RWPE1 (cell line): ENCODE measurements around the gene HSPA1L.
"Not testable (repeated sequence)": the region's sequence is repeated elsewhere in the genome, so short reads cannot be mapped to it uniquely, and the experiment has no call there.

Experiments used
- CTCF ChIA-PET: fragments of 350-600 bp; sonication (Branson Sonifier 250); formaldehyde crosslinking; extraction: SDS; loops from one replicate; lab custom pipeline; 2021; lab: Yijun Ruan, JAX
- POLR2A ChIA-PET: fragments of 400-600 bp; formaldehyde crosslinking; extraction: SDS; loops from one replicate; lab custom pipeline; 2020; ENCODE audit warnings: antibody characterized with exemption; ENCODE audit not compliant: low non-redundant PET; lab: Yijun Ruan, JAX
- DNase-seq: peaks from one replicate; pipeline ENCODE4 v3.0.0; 2012; ENCODE audit warnings: low spot score
- H3K27ac ChIP-seq: fragments of 450-650 bp; 2 replicates; pipeline ENCODE4 v1.5.1; 2017
- CTCF ChIP-seq: fragments of 450-650 bp; conservative IDR thresholded peaks from 2 replicates; pipeline ENCODE4 v1.5.1; 2017; ENCODE audit warnings: low read depth, mild to moderate bottlenecking

Gene HSPA1L

GRCh38 chr6:31860349-31860748 is 45.3 kb upstream of the HSPA1L start:
- CTCF ChIA-PET, result no interaction called here
- no peak overlapping the region for H3K27ac ChIP-seq
- DNase-seq, result no peak

GRCh38 chr6:31859923-31860322 is 44.8 kb upstream of the HSPA1L start:
- ChIA-PET POLR2A (interaction anchor here (0.5 kb wide), 1 partner anchor 179 kb away, joined by 3 read pairs; the partner anchor contains the start of gene LY6G5C), CTCF (no interaction called here)
- H3K27ac ChIP-seq, result peak overlapping the region; percentile 11; the same call in 1 of the 2 replicates
- TF ChIP-seq CTCF, result no peak
- no peak for DNase-seq

More at GRCh38 chr6:31860349-31860748, 45.3 kb upstream of the HSPA1L start:
- TF ChIP-seq CTCF, result no peak
- POLR2A ChIA-PET, result interaction anchor here (0.5 kb wide), 1 partner anchor 179 kb away, joined by 3 read pairs; the partner anchor contains the start of gene LY6G5C

DNA sequence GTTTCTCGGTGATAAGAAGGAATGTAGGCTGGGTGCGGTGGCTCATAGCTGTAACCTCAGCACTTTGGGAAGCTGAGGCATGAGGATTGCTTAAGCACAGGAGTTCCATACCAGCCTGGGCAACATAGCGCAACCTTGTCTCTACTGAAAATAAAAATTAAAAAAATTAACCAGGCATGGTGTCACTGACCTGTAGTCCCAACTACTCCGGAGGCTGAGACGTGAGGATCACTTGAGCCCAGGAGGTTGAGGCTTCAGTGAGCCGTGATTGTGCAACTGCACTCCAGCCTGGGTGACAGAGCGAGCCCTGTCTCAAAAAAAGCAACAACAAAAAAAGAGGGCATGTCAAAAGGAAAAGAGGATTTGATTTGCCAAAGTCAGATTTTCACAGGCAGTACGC is 43.6 kb upstream of the HSPA1L start:
- POLR2A ChIA-PET, result no interaction called here
- no peak for TF ChIP-seq CTCF
- DNase-seq, result no peak
- CTCF ChIA-PET, result no interaction called here
- H3K27ac ChIP-seq, result peak overlapping the region; percentile 11; the same call in 1 of the 2 replicates

DNA sequence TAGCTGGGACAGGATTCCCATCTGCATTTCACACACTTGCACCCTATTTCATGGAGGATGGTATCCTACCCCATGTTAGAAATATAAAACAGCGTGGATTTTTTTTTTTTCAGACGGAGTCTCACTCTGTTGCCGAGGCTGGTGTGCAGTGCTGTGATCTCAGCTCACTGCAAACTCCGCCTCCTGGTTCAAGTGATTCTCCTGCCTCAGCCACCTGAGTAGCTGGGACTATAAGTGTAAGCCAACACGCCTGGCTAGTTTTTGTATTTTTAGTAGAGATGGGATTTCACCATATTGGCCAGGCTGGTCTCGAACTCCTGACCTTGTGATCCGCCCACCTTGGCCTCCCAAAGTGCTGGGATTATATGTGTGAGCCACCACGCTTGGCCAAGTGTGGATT is 42.7 kb upstream of the HSPA1L start:
- peak overlapping the region; percentile 7; the same call in 1 of the 2 replicates for H3K27ac ChIP-seq
- DNase-seq, CTCF ChIA-PET, POLR2A ChIA-PET: not testable (repeated sequence)

DNA sequence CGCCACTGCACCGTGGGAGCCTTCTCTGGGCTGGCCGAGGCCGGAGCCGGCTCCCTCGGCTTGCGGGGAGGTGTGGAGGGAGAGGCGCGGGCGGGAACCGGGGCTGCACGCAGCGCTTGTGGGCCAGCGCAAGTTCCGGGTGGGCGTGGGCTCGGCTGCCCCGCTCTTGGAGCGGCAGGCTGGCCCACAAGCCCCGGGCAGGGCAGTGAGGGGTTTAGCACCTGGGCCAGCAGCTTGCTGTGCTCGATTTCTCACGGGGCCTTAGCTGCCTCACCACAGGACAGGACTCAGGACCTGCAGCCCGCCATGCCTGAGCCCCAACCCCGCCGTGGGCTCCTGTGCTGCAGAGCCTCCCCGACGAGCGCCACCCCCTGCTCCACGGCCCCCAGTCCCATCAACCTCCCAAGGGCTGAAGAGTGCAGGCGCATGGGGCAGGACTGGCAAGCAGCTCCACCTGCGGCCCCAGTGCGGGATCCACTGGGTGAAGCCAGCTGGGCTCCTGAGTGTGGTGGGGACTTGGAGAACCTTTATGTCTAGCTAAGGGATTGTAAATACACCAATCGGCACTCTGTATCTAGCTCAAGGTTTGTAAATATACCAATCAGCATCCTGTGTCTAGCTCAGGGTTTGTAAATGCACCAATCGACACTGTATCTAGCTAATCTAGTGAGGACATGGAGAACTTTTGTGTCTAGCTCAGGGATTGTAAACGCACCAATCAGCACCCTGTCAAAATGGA is 37.1 kb upstream of the HSPA1L start:
- CTCF ChIA-PET, result interaction anchor here (0.6 kb wide), 1 partner anchor 16 kb away, joined by 3 read pairs; no protein-coding TSS in a partner anchor
- H3K27ac ChIP-seq, POLR2A ChIA-PET, DNase-seq: not testable (repeated sequence)

- TF ChIP-seq CTCF, result no peak
- ChIA-PET POLR2A (no interaction called here), CTCF (no interaction called here)
- no peak for DNase-seq
- no peak overlapping the region for H3K27ac ChIP-seq
Observed at GRCh38 chr6:31851485-31851832, 36.4 kb upstream of the HSPA1L start.

DNA sequence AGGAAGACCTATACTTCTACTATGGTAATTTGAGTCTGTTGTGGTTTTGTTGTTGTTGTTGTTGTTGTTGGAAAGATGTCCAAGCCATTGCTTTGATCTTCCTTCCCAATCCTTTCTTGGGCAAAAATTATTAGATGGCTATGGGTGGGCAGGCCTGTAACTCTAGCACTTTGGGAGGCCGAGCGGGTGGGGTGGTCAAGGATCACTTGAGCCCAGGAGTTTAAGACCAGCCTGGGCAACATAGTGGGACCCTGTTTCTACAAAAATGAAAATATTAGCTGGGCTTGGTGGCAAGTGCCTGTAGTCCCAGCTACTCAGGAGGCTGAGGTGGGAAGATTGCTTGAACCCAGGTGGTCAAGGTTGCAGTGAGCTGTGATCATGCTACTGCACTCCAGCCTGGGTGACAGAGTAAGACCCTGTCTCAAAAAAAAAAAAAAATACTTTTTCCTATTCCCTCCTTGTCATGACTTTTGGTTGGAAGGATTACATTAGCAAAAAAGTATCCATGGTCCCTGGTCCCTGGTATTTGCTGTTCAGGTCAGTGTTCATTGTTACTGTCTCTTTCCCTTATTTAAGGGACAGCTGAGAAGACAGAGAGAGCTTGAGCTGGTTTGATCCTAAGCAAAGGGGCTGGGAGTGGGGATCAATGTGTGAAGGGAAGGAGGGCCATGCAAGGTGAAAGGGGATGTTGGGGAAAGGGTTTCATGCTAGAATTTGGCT is 35.8 kb upstream of the HSPA1L start:
- CTCF ChIA-PET, result no interaction called here
- TF ChIP-seq CTCF, result no peak
- no peak for DNase-seq
- POLR2A ChIA-PET, result no interaction called here
- no peak overlapping the region for H3K27ac ChIP-seq
